ENCODE results near the gene SV2A. TPM values are rescaled to one million over a fixed set of nuclear protein-coding genes. Genes with fewer than 3 reads are reported as not detected.
"Not testable (repeated sequence)": the region's sequence is repeated elsewhere in the genome, so short reads cannot be mapped to it uniquely, and the experiment has no call there.

Gene SV2A
- total RNA-seq, 1 experiment from 2014 or later = not detected

DNA sequence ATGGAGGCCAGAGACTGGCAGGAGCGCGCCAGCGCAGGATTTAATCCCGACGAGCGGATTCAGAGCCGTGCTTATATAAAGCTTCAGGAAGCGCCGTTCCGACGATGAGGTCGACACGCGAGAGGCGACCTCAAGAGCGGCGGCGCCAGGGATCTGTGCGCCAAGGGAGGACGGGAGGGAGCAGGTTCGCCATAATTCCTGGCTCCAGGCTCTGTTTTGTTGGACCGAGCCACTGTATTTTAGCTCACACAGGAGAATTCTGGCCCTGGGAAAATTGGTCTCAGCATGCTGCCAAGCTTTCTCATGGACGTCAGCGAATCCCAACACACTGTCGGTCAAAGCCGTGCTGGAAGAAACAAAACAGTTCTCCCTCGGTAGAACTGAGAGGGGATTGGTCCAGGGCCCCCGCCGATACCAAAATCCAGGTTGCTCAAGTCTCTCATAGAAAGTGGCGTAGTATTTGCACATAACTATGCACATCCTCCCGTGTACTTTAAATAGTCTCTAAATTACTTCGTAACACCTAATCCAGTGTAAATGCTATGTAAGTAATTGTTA lies 56.1 kb downstream of the SV2A start:
- DNase-seq (ENCODE audit: low read depth); in situ Hi-C loops (cut with HindIII; ENCODE audit: low pct_unique_long_range_greater_than_20kb, low sequenced_read_pairs): not testable (repeated sequence)

DNA sequence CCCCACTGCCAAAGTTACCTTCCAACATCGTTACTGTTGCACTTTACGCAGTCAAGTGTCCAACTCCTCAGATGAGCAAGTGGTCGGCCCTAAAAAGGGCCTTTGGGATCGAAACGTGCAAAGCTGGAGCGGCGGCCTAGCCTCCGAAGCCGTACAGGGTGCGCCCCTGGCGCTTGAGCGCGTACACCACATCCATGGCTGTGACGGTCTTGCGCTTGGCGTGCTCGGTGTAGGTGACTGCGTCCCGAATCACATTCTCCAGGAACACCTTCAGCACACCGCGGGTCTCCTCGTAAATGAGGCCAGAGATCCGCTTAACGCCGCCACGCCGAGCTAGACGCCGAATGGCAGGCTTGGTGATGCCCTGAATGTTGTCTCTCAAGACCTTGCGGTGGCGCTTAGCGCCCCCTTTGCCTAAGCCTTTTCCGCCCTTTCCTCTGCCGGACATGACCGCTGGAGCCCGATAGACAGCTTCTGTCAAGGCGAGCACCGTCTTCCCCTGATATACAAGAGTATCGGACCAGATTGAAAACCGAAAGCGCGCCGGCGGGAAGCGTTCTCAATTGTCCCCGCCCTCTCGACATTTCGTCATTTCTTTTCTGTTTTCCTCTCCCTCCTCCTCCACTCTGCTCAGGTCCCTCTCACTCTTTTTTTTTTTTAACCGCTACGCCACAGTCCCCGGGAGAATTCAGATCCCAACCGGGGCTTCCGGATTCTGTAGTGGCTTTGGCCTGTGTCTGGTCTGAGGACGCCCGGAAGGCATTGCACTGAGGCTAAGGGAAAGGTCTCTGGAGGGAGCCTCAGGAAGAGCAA lies 56.8 kb downstream of the SV2A start:
- DNase-seq (ENCODE audit: low read depth); in situ Hi-C loops (cut with HindIII; ENCODE audit: low pct_unique_long_range_greater_than_20kb, low sequenced_read_pairs): not testable (repeated sequence)

DNA sequence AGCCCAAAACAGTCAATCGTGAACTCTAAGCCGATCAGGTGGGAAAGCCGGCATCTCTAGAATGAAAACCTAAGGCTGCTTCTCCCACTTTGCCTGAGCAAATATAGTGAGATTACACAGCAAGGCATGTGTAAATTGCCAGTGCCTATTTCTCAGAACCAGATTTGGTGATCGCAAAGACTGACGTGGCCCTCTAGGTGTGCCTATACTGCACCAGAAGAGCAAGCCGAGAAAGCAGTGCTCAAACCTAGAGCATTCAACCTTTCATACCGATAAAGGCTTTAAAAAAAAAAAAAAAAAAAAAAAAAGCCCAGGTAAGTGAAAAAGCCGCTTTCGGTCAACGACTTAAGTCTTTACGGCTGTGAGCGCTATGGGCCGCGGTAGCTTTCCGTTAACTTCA lies 57.4 kb downstream of the SV2A start:
- in situ Hi-C loops (cut with HindIII; ENCODE audit: low pct_unique_long_range_greater_than_20kb, low sequenced_read_pairs); DNase-seq (ENCODE audit: low read depth): not testable (repeated sequence)

Other genes with a start within 250 kb of the SV2A start
- gene FCGR1A, start 135.2 kb downstream of the SV2A start, total RNA-seq (2014; rRNA removed; shearing (Covaris generic); ENCODE audit: low replicate concordance) = not detected in 2 replicates
- 33.7 and 67.6 TPM in 2 replicates for gene BOLA1, start 18.3 kb downstream of the SV2A start, total RNA-seq (2014; rRNA removed; shearing (Covaris generic); ENCODE audit: low replicate concordance)
- gene SF3B4, start 10.0 kb upstream of the SV2A start, total RNA-seq (2014; rRNA removed; shearing (Covaris generic); ENCODE audit: low replicate concordance) = 28.3 and 30.6 TPM in 2 replicates
- gene MTMR11, start 19.0 kb upstream of the SV2A start, total RNA-seq (2014; rRNA removed; shearing (Covaris generic); ENCODE audit: low replicate concordance) = 12.9 and 13.8 TPM in 2 replicates
- gene OTUD7B, start 92.9 kb upstream of the SV2A start, total RNA-seq (2014; rRNA removed; shearing (Covaris generic); ENCODE audit: low replicate concordance) = 4.0 and 16.5 TPM in 2 replicates
- gene VPS45, start 149.9 kb upstream of the SV2A start, total RNA-seq (2014; rRNA removed; shearing (Covaris generic); ENCODE audit: low replicate concordance) = 12.6 and 15.6 TPM in 2 replicates
- gene PLEKHO1, start 232.1 kb upstream of the SV2A start, total RNA-seq (2014; rRNA removed; shearing (Covaris generic); ENCODE audit: low replicate concordance) = 4.0 and 8.0 TPM in 2 replicates